Natural killer cell treated with Interleukin-12 subunit alpha and Interleukin-12 subunit beta and Interleukin-15 and Interleukin-18, amount 100 ng/mL, for 72 hours (primary cell): Measurements from ENCODE around the gene SEZ6L. TPM values are rescaled to one million over a fixed set of nuclear protein-coding genes. Genes with fewer than 3 reads are reported as not detected.

Experiments used
- ATAC-seq, 2 donors: fragments of 150-1000 bp; cut with Tn5 transposase in 1 of 2; sonication (Bioruptor Pico), chemical (Tn5 transposase) in 1 of 2; 2 replicates each; pipeline ENCODE4 v1.10.0; 2021
- DNase-seq: peaks from one replicate; pipeline ENCODE4 v3.0.0; 2022; ENCODE audit warnings: low spot score
- H3K27ac Mint-ChIP-seq, 2 donors: 1 replicate in 1 of 2; 2 replicates in 1 of 2; pipeline ENCODE4 v1.8.0; 2022; ENCODE audit warnings: mixed read lengths in 2 of 2, mild to moderate bottlenecking in 1 of 2, moderate library complexity in 1 of 2
- H3K27me3 Mint-ChIP-seq, 2 donors: 1 replicate in 1 of 2; 2 replicates in 1 of 2; pipeline ENCODE4 v1.8.0; 2022; ENCODE audit warnings: mixed read lengths in 2 of 2
- H3K36me3 Mint-ChIP-seq: one replicate; pipeline ENCODE4 v1.8.0; 2022; ENCODE audit warnings: mixed read lengths
- H3K4me1 Mint-ChIP-seq, 2 donors: 1 replicate in 1 of 2; 2 replicates in 1 of 2; pipeline ENCODE4 v1.8.0; 2022; ENCODE audit warnings: low read depth in 2 of 2, mixed read lengths in 2 of 2, mild to moderate bottlenecking in 1 of 2
- H3K4me3 Mint-ChIP-seq: one replicate; pipeline ENCODE4 v1.8.0; 2022; ENCODE audit warnings: mixed read lengths
- H3K9me3 Mint-ChIP-seq: 2 replicates; pipeline ENCODE4 v1.8.0; 2022; ENCODE audit warnings: mixed read lengths
- total RNA-seq, 2 donors: library from RNA; stranded (reverse); gene quantifications; one replicate each; pipeline ENCODE4 v1.2.3, GENCODE V29; 2022

SEZ6L gene
- total RNA-seq, 2 donors from 2014 or later, result not detected

DNA sequence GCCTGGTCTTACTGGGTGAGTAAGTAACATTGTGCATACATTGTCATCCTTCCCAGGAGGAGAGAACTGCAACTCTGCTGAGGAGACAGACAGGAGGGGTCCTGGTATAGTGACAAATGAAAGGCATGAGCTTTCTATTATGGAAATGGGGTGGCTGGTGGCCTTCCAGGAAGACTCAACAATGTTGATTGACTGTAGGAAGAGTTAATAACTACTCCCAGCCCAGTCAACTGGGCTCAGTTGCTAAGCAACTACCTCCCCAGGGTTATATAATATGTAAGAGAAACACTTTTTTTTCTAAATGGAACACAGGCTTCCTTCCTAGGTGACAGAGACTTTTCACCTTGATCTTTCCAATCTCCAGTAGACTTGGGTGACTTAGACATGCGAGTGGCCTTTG lies 28.2 kb downstream of the SEZ6L start:
- Mint-ChIP-seq H3K27ac (no peak overlapping the region), H3K36me3 (no peaks in the 10 kb centered on the region), H3K4me1 (no peaks in the 10 kb centered on the region), H3K27me3 (peaks cover 14 to 35% of the 10 kb centered on the region in 2 donors), H3K9me3 (no peaks in the 10 kb centered on the region), H3K4me3 (no peak overlapping the region)
- no peak for ATAC-seq
- DNase-seq, result no peak

DNA sequence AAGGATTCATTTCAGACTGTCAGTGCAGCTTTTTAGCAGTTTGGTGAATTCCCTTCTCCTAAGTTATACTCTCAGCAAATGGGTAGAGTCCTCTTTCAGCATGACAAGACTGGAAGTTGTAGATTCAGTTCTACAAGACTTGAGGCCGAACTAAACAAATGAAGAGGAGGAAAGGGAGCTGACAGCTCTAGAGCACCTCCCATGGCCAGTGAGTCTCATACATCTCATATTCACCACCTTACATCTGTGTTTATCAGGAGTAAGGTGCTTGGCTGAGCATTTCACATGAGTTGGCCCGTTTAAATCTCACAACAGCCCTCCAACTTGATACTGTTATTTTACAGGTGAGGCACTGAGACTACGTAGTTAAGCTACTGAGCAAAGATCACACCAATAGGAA lies 30.4 kb downstream of the SEZ6L start:
- H3K4me1 Mint-ChIP-seq, result no peaks in the 10 kb centered on the region
- no peak overlapping the region for H3K27ac Mint-ChIP-seq
- H3K27me3 Mint-ChIP-seq, result peaks cover 18 to 46% of the 10 kb centered on the region in 2 donors
- H3K4me3 Mint-ChIP-seq, result no peak overlapping the region
- DNase-seq (no peak), ATAC-seq (no peak)
- no peaks in the 10 kb centered on the region for H3K9me3 Mint-ChIP-seq
- H3K36me3 Mint-ChIP-seq, result no peaks in the 10 kb centered on the region

DNA sequence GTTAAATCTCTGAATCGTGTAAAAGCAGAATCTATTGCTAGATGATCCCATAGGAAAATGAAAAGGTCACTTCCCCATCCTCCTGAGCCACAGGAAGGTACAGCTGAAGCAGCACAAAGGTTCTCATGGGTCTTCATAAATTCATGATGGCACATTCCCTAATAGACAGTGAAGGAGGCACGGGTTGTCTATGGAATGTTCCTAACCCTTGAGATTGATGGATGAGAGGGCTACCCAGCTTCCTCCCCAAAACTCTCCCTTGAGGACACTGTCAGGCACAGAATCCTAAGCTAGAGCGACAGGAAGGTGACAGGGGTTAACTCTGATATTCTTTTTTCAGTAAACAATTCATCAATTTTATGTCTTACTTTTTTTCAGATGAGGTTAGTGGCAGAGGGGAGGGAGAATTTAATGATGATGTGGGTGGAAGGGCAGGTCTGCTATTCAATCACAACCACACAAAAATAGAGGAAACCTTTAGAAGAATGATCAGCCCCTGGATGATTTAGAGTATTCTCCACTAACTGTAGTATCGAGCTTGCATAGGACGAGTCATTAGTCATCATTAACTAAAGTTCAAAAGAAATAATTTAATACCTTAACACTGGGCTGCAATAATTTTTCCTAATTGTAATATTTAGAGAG lies 33.1 kb downstream of the SEZ6L start:
- Mint-ChIP-seq H3K27ac (no peak overlapping the region), H3K4me3 (no peak overlapping the region), H3K4me1 (no peaks in the 10 kb centered on the region), H3K9me3 (no peaks in the 10 kb centered on the region), H3K27me3 (peaks cover 23 to 49% of the 10 kb centered on the region in 2 donors), H3K36me3 (no peaks in the 10 kb centered on the region)
- ATAC-seq (no peak), DNase-seq (no peak)

DNA sequence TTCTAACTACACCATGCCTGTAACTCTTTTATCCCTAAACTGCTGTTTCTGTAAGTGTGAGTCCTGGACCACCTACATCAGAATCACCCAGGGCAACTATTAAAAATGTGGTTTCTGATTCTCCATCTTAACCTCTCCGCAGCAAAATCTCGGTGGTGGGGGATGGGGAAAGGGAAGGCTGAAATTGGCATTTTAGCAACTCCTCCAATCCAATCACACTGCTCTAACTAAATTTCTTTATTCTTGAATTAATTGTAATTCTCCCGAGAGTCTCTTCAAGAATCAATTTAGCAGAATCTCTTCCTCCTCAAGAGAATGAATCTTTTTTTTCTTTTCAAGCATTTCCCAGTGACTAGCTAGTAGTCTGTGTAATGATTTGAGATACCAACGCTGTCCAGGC lies 36.2 kb downstream of the SEZ6L start:
- Mint-ChIP-seq H3K36me3 (no peaks in the 10 kb centered on the region), H3K27me3 (peaks cover 32 to 50% of the 10 kb centered on the region in 2 donors), H3K9me3 (peaks cover 5% of the 10 kb centered on the region), H3K27ac (no peak overlapping the region), H3K4me3 (no peak overlapping the region), H3K4me1 (no peaks in the 10 kb centered on the region)
- DNase-seq, result no peak
- no peak for ATAC-seq

DNA sequence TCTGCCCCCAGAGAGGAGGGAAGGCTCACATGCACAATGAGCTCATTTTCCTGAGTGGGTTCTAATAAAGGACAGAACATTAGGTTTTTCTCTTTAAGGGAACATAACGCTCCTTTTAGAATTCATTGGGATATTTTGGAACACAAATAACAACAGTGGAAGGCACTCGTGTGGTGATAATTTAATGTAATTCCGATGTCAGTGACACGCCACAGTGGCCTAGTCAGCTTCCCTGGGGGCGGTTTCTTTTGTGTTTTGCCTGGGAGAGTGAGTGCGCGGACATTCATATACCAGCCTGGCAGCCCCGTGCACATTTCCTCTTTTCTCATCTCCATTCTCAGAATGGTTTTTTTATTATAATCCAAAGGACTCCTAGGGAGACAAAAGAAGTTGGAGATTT lies 41.1 kb downstream of the SEZ6L start:
- H3K4me3 Mint-ChIP-seq, result no peak overlapping the region
- no peak overlapping the region for H3K27ac Mint-ChIP-seq
- DNase-seq (no peak), ATAC-seq (no peak)
- peaks cover 40 to 50% of the 10 kb centered on the region in 2 donors for H3K27me3 Mint-ChIP-seq
- peaks cover 5% of the 10 kb centered on the region for H3K9me3 Mint-ChIP-seq
- H3K36me3 Mint-ChIP-seq, result no peaks in the 10 kb centered on the region
- H3K4me1 Mint-ChIP-seq, result no peaks in the 10 kb centered on the region

DNA sequence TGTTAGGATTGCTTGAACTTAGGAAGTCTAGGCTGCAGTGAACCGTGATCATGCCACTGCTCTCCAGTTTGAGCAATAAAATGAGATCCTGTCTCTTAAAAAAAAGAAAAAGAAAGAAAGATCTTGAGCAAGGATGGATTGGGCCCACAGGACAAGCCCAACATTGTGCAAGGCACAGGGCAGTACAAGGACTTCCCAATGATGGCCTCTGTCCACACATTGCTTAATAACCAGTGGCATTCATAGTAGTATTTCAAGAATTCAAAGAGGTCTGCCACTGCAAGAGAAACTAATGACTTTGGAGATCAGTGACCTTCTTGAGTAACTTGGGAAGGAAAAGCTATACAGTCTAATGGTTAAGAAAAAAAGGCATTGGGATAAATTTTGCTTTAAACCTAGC lies 44.6 kb downstream of the SEZ6L start:
- Mint-ChIP-seq H3K4me3 (no peak overlapping the region), H3K27me3 (peaks cover 38 to 51% of the 10 kb centered on the region in 2 donors), H3K4me1 (no peaks in the 10 kb centered on the region), H3K27ac (no peak overlapping the region), H3K36me3 (no peaks in the 10 kb centered on the region), H3K9me3 (peaks cover 5% of the 10 kb centered on the region)
- ATAC-seq (no peak), DNase-seq (no peak)

DNA sequence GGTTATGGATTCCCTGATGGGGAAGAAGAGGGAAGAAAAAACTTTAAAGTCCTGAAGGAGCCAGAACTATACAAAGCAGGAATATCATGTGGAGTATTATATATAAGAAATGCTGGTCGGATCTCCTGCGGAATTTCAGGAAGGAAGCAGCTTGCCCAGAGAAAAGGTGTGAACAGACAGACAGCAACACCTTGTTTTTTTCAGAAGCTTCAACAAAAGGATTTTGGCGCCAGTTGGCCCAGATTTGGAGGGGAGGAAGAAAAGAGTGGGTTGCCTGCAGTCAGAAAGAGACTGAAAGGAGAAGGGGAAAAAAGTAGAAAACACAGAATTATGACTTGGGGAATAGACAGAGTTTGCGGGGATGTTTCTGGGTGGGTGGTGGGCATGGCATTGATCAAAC lies 45.2 kb downstream of the SEZ6L start:
- ATAC-seq, result no peak
- no peak overlapping the region for H3K27ac Mint-ChIP-seq
- no peaks in the 10 kb centered on the region for H3K4me1 Mint-ChIP-seq
- peaks cover under 1% of the 10 kb centered on the region for H3K9me3 Mint-ChIP-seq
- H3K4me3 Mint-ChIP-seq, result no peak overlapping the region
- H3K27me3 Mint-ChIP-seq, result peaks cover 34 to 45% of the 10 kb centered on the region in 2 donors
- DNase-seq, result no peak
- no peaks in the 10 kb centered on the region for H3K36me3 Mint-ChIP-seq

DNA sequence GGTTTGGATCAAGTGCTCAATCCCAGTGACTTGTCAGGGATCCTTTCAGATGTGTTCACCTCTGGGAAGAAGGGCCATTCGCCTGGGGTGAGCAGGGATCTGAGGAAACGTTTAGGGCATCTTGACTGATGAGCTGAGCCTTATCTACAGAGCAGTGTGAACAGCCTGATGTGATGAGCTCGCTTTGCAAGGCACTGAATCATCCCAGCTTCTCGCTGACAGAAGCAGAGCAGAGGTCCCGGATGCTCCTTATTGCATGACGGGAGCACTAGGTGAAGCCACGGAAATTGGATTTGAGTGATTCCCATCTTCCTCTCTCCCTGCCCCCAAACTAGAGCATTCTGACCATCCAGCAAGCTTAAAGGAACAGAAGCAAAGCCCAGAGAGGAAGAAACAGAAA lies 46.5 kb downstream of the SEZ6L start:
- H3K9me3 Mint-ChIP-seq, result no peaks in the 10 kb centered on the region
- no peaks in the 10 kb centered on the region for H3K4me1 Mint-ChIP-seq
- peaks cover 31 to 43% of the 10 kb centered on the region in 2 donors for H3K27me3 Mint-ChIP-seq
- no peaks in the 10 kb centered on the region for H3K36me3 Mint-ChIP-seq
- ATAC-seq, result no peak
- no peak overlapping the region for H3K27ac Mint-ChIP-seq
- no peak for DNase-seq
- no peak overlapping the region for H3K4me3 Mint-ChIP-seq

DNA sequence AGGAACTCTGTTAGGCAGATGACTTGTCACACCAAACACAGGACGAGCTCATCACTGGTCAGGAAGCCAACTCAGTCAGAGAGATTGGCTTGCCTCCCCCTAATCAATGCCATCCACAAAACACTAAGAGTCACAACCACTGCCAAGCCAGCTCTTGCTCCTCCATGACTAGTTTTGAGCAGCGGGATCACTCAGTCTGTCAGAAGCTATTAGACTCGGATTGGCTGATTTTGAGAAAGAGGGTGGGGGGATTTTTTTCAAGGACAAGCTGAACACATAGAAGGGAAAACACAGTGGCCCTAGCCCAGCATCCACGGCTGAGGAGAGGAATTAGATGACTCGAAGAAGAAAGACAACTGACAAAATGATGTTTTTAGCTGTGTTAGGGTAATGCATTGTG lies 55.9 kb downstream of the SEZ6L start:
- no peak for ATAC-seq
- Mint-ChIP-seq H3K27me3 (peaks cover 14 to 30% of the 10 kb centered on the region in 2 donors), H3K36me3 (no peaks in the 10 kb centered on the region), H3K27ac (no peak overlapping the region), H3K4me3 (no peak overlapping the region), H3K9me3 (no peaks in the 10 kb centered on the region), H3K4me1 (no peaks in the 10 kb centered on the region)
- DNase-seq, result no peak

DNA sequence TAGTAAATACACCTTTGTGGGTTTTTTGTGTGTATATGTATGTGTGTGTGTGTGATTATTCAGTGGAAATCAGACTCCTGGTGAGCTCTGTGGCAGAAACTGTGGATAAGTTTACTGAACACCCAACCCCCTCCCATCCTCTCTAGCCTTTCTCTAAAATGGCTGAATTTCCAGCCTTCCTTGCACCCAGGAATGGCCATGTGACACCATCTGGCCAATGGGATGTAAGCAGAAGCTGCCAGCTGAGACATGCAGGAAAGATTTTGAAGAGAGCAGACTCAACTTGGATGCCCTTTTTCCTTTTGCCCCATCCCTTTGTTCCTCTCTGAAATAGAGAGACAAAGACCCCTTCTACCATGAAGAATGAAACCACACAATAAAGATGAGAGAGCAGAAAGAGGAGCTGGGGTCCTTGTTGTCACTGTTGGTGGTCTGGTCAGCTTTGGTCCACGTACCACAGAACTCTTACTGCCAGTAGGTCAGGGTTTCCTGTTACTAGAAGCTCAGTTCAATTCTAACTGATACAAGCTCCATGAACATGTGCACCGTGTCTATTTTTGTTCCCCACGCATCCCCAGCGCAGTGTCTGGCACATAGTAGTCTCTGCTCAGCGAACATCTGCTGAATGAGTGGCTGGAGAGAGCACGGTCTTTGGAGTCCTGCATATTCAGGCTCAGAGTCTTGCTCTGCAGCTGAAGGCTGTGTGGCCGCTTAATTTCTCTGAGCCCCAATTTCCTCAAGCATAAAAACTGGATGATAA lies 57.5 kb downstream of the SEZ6L start:
- no peak overlapping the region for H3K4me3 Mint-ChIP-seq
- H3K27me3 Mint-ChIP-seq, result peaks cover 16 to 27% of the 10 kb centered on the region in 2 donors
- H3K27ac Mint-ChIP-seq, result no peak overlapping the region
- H3K36me3 Mint-ChIP-seq, result no peaks in the 10 kb centered on the region
- DNase-seq (no peak), ATAC-seq (no peak)
- no peaks in the 10 kb centered on the region for H3K4me1 Mint-ChIP-seq
- H3K9me3 Mint-ChIP-seq, result no peaks in the 10 kb centered on the region

DNA sequence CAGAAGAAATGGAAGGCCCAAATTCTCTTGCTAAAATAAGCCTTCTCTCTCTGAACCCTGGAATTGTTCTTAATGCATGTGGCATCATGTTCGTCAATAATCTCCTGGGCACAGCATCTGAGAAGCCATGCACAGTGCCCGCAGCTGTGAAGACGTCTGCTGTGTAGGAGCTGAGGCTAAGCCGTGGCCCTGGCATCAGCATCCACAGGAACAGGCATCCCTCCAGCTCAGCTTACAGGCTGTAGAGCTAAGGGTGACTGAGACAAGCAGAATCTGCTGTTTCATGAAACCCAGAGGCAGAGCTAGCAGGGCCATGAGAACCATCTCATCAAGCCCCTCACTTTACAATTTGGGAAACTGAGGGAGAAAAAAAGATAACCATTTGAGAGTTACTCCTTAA lies 60.6 kb downstream of the SEZ6L start:
- no peaks in the 10 kb centered on the region for H3K4me1 Mint-ChIP-seq
- H3K4me3 Mint-ChIP-seq, result no peak overlapping the region
- no peak overlapping the region for H3K27ac Mint-ChIP-seq
- no peaks in the 10 kb centered on the region for H3K9me3 Mint-ChIP-seq
- DNase-seq (no peak), ATAC-seq (no peak)
- no peaks in the 10 kb centered on the region for H3K36me3 Mint-ChIP-seq
- H3K27me3 Mint-ChIP-seq, result peaks cover 12 to 22% of the 10 kb centered on the region in 2 donors

DNA sequence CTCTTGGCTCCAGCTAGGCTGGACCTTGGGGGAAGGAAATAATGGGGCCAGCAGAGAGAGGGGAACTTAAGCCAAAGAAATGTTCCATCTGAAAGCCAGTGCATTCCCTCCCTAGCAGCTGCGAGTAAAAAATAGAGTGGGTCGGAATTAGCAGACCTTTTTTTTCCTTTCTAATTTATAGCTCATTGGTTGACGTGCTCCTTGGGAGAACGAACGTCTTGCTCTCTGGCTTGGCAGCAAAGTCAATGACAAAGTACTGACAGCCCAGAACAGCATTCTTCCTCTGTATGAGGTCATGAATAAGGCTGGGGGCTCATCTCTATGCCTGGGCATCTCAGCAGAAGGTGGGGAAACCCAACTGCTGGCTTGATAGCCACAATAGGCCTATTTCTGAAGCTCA lies 65.0 kb downstream of the SEZ6L start:
- H3K4me3 Mint-ChIP-seq, result no peak overlapping the region
- no peaks in the 10 kb centered on the region for H3K36me3 Mint-ChIP-seq
- DNase-seq (no peak), ATAC-seq (no peak)
- H3K9me3 Mint-ChIP-seq, result no peaks in the 10 kb centered on the region
- H3K4me1 Mint-ChIP-seq, result no peaks in the 10 kb centered on the region
- H3K27ac Mint-ChIP-seq, result no peak overlapping the region
- peaks cover 16 to 30% of the 10 kb centered on the region in 2 donors for H3K27me3 Mint-ChIP-seq

DNA sequence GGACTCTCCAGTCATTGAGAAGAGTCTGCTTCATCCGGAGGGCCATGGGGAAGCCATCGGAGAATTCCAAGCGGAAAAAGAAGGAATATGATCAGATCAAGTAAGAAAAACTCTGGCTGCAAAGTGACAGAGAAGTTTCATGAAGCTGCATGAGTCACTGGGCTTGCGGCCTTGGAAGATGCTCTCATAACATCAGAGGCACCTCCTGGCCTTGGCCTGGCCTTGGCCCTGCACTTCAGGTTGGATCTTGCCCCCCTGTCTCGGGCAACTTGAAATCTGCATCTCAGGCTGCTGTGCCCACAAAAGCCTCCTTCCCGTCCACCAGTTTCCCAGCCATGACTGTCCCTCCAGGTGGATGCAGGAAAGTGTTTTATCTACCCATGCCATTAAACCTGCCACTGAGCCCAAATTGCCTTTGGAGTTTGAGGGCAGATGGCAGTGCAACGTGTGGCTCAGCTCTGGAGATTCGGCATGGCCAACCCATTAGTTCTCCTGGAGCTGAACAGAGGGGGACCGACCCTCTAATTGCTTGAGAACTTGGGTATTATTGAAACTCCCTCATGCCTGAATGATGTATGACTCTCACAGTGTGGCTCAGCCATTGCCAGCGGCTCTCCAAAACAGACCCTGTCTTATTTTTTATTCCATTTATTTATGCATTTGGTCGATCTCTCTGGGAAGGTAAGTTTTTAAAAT lies 66.7 kb downstream of the SEZ6L start:
- H3K9me3 Mint-ChIP-seq, result no peaks in the 10 kb centered on the region
- H3K36me3 Mint-ChIP-seq, result no peaks in the 10 kb centered on the region
- H3K27me3 Mint-ChIP-seq, result peaks cover 20 to 34% of the 10 kb centered on the region in 2 donors
- ATAC-seq (no peak), DNase-seq (no peak)
- H3K27ac Mint-ChIP-seq, result no peak overlapping the region
- no peak overlapping the region for H3K4me3 Mint-ChIP-seq
- no peaks in the 10 kb centered on the region for H3K4me1 Mint-ChIP-seq

DNA sequence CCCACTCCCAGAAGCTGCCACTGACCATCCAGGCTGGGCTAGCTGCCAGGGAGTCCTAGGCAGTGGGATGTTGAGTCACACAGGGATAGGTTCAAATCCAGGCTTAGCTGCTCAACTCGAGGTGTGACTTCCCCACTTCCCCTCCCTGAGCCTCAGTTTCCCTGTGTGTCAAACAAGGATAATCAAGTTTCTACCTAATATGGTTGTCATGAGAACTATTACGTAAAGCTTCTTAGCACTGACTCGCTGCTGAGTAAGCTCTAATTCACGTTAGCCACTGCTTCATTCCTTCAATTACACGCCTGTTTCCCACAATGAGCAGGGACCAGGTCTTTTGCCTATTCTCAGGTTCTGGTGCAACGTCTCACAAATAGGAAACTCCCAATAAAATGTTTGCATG lies 67.7 kb downstream of the SEZ6L start:
- no peak overlapping the region for H3K27ac Mint-ChIP-seq
- H3K27me3 Mint-ChIP-seq, result peaks cover 20 to 35% of the 10 kb centered on the region in 2 donors
- no peaks in the 10 kb centered on the region for H3K36me3 Mint-ChIP-seq
- DNase-seq (no peak), ATAC-seq (no peak)
- H3K4me1 Mint-ChIP-seq, result no peaks in the 10 kb centered on the region
- H3K9me3 Mint-ChIP-seq, result no peaks in the 10 kb centered on the region
- no peak overlapping the region for H3K4me3 Mint-ChIP-seq
